HepG2 (cell line): ENCODE results near the gene SLC2A5. TPM values are rescaled to one million over a fixed set of nuclear protein-coding genes. Genes with fewer than 3 reads are reported as not detected.
"Not testable (repeated sequence)": the region's sequence is repeated elsewhere in the genome, so short reads cannot be mapped to it uniquely, and the experiment has no call there.

Experiments used
- ATAC-seq: fragments of 200-7000 bp; cut with Tn5 transposase; 3 replicates; pipeline ENCODE4 v1.9.1; 2020; ENCODE audit warnings: mild to moderate bottlenecking, moderate library complexity
- BruUV-seq: library from RNA; stranded (reverse); fragments of 400-500 nt; replicated peaks from 2 replicates; lab custom pipeline; 2021; lab: Mats Ljungman, UMichigan
- CTCF ChIA-PET: fragments of 300-600 bp; formaldehyde crosslinking; extraction: SDS; loops from one replicate; lab custom pipeline; 2021; ENCODE audit warnings: low total read pairs, inconsistent platforms, low intra/inter-chr PET ratio; lab: Yijun Ruan, JAX
- POLR2A ChIA-PET: fragments of 350-600 bp; sonication (Branson Sonifier 250); formaldehyde crosslinking; loops from one replicate; lab custom pipeline; 2020; ENCODE audit warnings: antibody characterized with exemption, inconsistent platforms; lab: Yijun Ruan, JAX
- DNase-seq: peaks from one replicate; pipeline ENCODE4 v3.0.0-alpha.2; 2015; ENCODE audit warnings: low spot score
- FAIRE-seq: peaks from 3 replicates; lab custom pipeline; 2011; peaks lifted over from hg19 to GRCh38; lab: Jason Lieb, UNC
- H2AFZ ChIP-seq: one replicate; pipeline ENCODE4 v1.6.1; 2011; ENCODE audit warnings: low read length, inconsistent platforms
- H3K27ac ChIP-seq: fragments of 300-600 bp; 3 replicates; pipeline ENCODE4 v1.8.0; 2011; ENCODE audit warnings: mixed run types, mild to moderate bottlenecking, mixed read lengths, low read length, inconsistent platforms; ENCODE audit not compliant: insufficient read depth; ENCODE audit errors: extremely low read length
- H3K27me3 ChIP-seq, 2 experiments: fragments of 200-600 bp in 1 of 2; 2 replicates in 1 of 2; 3 replicates in 1 of 2; pipeline versions ENCODE4 v1.6.0 to v1.8.0; 2011; ENCODE audit warnings: low read length in 2 of 2, mild to moderate bottlenecking in 2 of 2, moderate library complexity in 2 of 2, inconsistent platforms in 1 of 2; ENCODE audit not compliant: insufficient read depth in 2 of 2, control insufficient read depth in 1 of 2
- H3K36me3 ChIP-seq, 2 experiments: fragments of 200-600 bp in 1 of 2; replicated peaks in 1 of 2; 2 replicates in 1 of 2; 3 replicates in 1 of 2; pipeline versions ENCODE4 v1.5.1 to v1.8.0; 2011; ENCODE audit warnings: low read length in 2 of 2, inconsistent platforms in 1 of 2; ENCODE audit not compliant: insufficient read depth in 2 of 2, control insufficient read depth in 1 of 2
- H3K4me1 ChIP-seq: 2 replicates; pipeline ENCODE4 v1.5.1; 2012; ENCODE audit warnings: low read length, inconsistent platforms; ENCODE audit not compliant: insufficient read depth
- H3K4me2 ChIP-seq: 2 replicates; pipeline ENCODE4 v1.6.0; 2011; ENCODE audit warnings: low read depth, low read length, inconsistent platforms
- H3K4me3 ChIP-seq, 3 experiments: fragments of 200-600 bp in 1 of 3; sonication (generic), shearing (Covaris generic) in 1 of 3; replicated peaks in 1 of 3; 2 replicates each; pipeline ENCODE4 v1.5.1; 2011 to 2016; ENCODE audit warnings: low read length in 3 of 3, inconsistent platforms in 2 of 3, low read depth in 2 of 3, mild to moderate bottlenecking in 2 of 3, control low read depth in 1 of 3, mixed read lengths in 1 of 3; ENCODE audit not compliant: insufficient read depth in 1 of 3
- H3K79me2 ChIP-seq: one replicate; pipeline ENCODE4 v1.6.1; 2011; ENCODE audit warnings: low read length, inconsistent platforms; ENCODE audit not compliant: insufficient read depth
- H3K9ac ChIP-seq: 2 replicates; pipeline ENCODE4 v1.6.0; 2011; ENCODE audit warnings: mild to moderate bottlenecking, low read depth, low read length, inconsistent platforms; ENCODE audit not compliant: insufficient read depth
- H3K9me3 ChIP-seq: 2 replicates; pipeline ENCODE4 v1.5.1; 2012; ENCODE audit warnings: mild to moderate bottlenecking, low read length
- H4K20me1 ChIP-seq: 2 replicates; pipeline ENCODE4 v1.6.0; 2011; ENCODE audit warnings: inconsistent platforms, mild to moderate bottlenecking, low read length, moderate library complexity; ENCODE audit not compliant: insufficient read depth
- CREB1 ChIP-seq, 2 experiments: fragments of 450-650 bp in 1 of 2; IDR thresholded peaks; 2 replicates each; pipeline ENCODE4 v1.6.1; 2016 to 2017; ENCODE audit warnings: control low read depth in 1 of 2, mild to moderate bottlenecking in 1 of 2, missing compliant biosample characterization in 1 of 2, missing genetic modification characterization in 1 of 2
- FOSL2 ChIP-seq: sonication (generic); formaldehyde crosslinking; IDR thresholded peaks from 2 replicates; pipeline ENCODE4 v1.4.0; 2020; ENCODE audit warnings: missing genetic modification reagents
- FOXP1 ChIP-seq, 2 experiments: fragments of 450-650 bp in 1 of 2; IDR thresholded peaks; 2 replicates each; pipeline ENCODE4 v1.6.1; 2017 to 2018; ENCODE audit warnings: antibody characterized with exemption in 1 of 2
- GATAD2A ChIP-seq: IDR thresholded peaks from 2 replicates; pipeline ENCODE4 v1.6.1; 2016
- HNF4A ChIP-seq: sonication (generic); formaldehyde crosslinking; IDR thresholded peaks from 2 replicates; pipeline ENCODE4 v1.4.0; 2020; ENCODE audit warnings: missing genetic modification reagents
- KDM2A ChIP-seq: sonication (generic); formaldehyde crosslinking; IDR thresholded peaks from 2 replicates; pipeline ENCODE4 v1.4.0; 2020; ENCODE audit warnings: low read depth, missing genetic modification reagents, borderline replicate concordance
- MAFF ChIP-seq: IDR thresholded peaks from 2 replicates; pipeline ENCODE4 v1.6.1; 2011; ENCODE audit warnings: low read depth, low read length, improper control_type of control experiment
- MED1 ChIP-seq: sonication (generic); formaldehyde crosslinking; IDR thresholded peaks from 2 replicates; pipeline ENCODE4 v1.4.0; 2020; ENCODE audit warnings: missing genetic modification reagents
- MYC ChIP-seq: sonication (generic); formaldehyde crosslinking; IDR thresholded peaks from 2 replicates; pipeline ENCODE4 v1.9.0; 2021; ENCODE audit warnings: missing genetic modification reagents, borderline replicate concordance
- RARA ChIP-seq: IDR thresholded peaks from 2 replicates; pipeline ENCODE4 v1.6.1; 2016; ENCODE audit warnings: missing genetic modification reagents, missing compliant biosample characterization
- RXRA ChIP-seq: sonication (generic); formaldehyde crosslinking; IDR thresholded peaks from 2 replicates; pipeline ENCODE4 v1.5.1; 2020; ENCODE audit warnings: missing genetic modification reagents
- RXRB ChIP-seq: IDR thresholded peaks from 2 replicates; pipeline ENCODE4 v1.6.1; 2016; ENCODE audit warnings: borderline replicate concordance, missing genetic modification reagents, missing compliant biosample characterization
- SAP130 ChIP-seq: IDR thresholded peaks from 2 replicates; pipeline ENCODE4 v1.6.1; 2016; ENCODE audit warnings: low read depth
- SOX6 ChIP-seq, 2 experiments: fragments of 450-650 bp in 1 of 2; sonication (generic) in 1 of 2; formaldehyde crosslinking in 1 of 2; IDR thresholded peaks; 2 replicates each; pipeline versions ENCODE4 v1.4.0 to v1.6.1; 2017 to 2020; ENCODE audit warnings: antibody characterized with exemption in 1 of 2, mild to moderate bottlenecking in 1 of 2, missing genetic modification reagents in 1 of 2
- TBX2 ChIP-seq: sonication (generic); formaldehyde crosslinking; IDR thresholded peaks from 2 replicates; pipeline ENCODE4 v1.5.0; 2020; ENCODE audit warnings: missing genetic modification reagents, mild to moderate bottlenecking, borderline replicate concordance
- TCF7 ChIP-seq: sonication (generic); IDR thresholded peaks from 2 replicates; pipeline ENCODE4 v1.6.1; 2016; ENCODE audit warnings: antibody characterized with exemption, low read depth
- ZNF12 ChIP-seq: sonication (generic); formaldehyde crosslinking; IDR thresholded peaks from 2 replicates; pipeline ENCODE4 v1.5.0; 2020; ENCODE audit warnings: missing genetic modification reagents
- ZSCAN21 ChIP-seq: sonication (generic); formaldehyde crosslinking; IDR thresholded peaks from 2 replicates; pipeline ENCODE4 v1.8.0; 2022; ENCODE audit warnings: mild to moderate bottlenecking, missing genetic modification reagents, moderate library complexity, borderline replicate concordance
- WGBS: methylation state at CpG from one replicate; pipeline ENCODE4 v1.1.6; 2017; ENCODE audit warnings: low lambda C conversion rate; 5-methylcytosine and 5-hydroxymethylcytosine counted together
- in situ Hi-C: cut with HindIII; loops from 2 replicates; pipeline ENCODE4 v1.10.0; 2017; ENCODE audit warnings: low pct_unique_long_range_greater_than_20kb; ENCODE audit not compliant: extremely low pct_ligation_motif_present
- intact Hi-C: fragments of 100-400 bp; cut with micrococcal nuclease; formaldehyde crosslinking; loops from one replicate; pipeline ENCODE4 v1.10.0; 2022; ENCODE audit not compliant: unreplicated experiment
- polyA plus RNA-seq, 8 experiments: library from polyadenylated mRNA; depleted of rRNA in 3 of 8; stranded (reverse) in 7 of 8; unstranded in 1 of 8; fragments of >200 nt; fragmentation: Illumina TruSeq in 4 of 8; extraction: Trizol in 4 of 8; gene quantifications; 2 replicates each; pipeline versions ENCODE4 v1.2.1 to v1.2.3, GENCODE V29; 2011 to 2016; ENCODE audit warnings: low read depth in 4 of 8, missing spikeins in 1 of 8, mixed read lengths in 1 of 8; ENCODE audit not compliant: insufficient read depth in 1 of 8
- total RNA-seq, 5 experiments: library from RNA; depleted of rRNA; stranded (reverse); fragments of >200 nt; fragmentation: Illumina TruSeq; extraction: Trizol; gene quantifications; 2 replicates each; pipeline ENCODE4 v1.2.3, GENCODE V29; 2016; ENCODE audit warnings: low read depth in 1 of 5
- TF ChIP-seq, protein P1 (sequence below): IDR thresholded peaks from 2 replicates; pipeline ENCODE4 v1.4.0; 2020; ENCODE audit warnings: mild to moderate bottlenecking, missing genetic modification reagents
- TF ChIP-seq, protein P2 (sequence below): IDR thresholded peaks from 2 replicates; pipeline ENCODE4 v1.6.1; 2016

The SLC2A5 gene
- total and polyA plus RNA-seq, 2 of the 13 experiments (the other 11 are each of a cell fraction or from before 2014, with no cell fraction given), result 0.04 to 0.54 TPM

DNA sequence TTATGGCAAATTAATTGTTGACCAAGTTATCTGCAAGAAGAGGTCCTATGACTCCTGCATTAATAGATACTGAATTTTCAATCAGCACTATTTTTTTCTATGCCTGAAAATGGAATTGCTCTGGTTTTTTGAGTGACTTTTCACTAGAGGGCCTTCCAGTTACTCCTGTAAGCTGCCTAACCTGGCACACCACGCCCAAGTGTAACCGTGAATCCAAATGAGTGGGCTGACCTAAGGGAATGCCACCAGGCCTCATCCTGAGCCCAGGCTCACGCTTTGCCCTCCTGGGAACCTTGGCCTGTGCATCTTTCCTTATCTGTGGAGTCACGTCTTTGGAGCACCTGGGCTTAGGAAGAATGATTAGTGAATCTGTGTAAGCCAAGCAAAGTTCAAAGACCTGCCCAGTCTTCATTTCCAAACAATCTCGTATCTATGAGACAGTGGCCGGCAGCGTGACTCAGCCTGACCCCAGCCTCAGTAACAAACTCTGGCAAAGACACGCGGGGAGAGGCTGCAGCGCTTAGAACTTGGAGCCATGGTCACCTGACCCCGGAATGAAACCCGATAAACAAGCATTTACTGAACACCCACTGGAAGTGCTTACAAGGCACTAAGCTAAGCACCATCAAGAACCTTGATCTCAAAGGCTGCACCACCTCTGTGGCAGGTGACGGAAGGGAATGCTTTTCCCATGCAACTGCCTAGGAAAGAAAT lies 75.3 kb downstream of the SLC2A5 start:
- DNase-seq; BruUV-seq; in situ Hi-C loops; H3K9ac ChIP-seq; H3K27me3 ChIP-seq; intact Hi-C loops; CTCF ChIA-PET; H4K20me1 ChIP-seq; H3K79me2 ChIP-seq; TF ChIP-seq FOXP1, SOX6, CREB1 (IDR thresholded peaks at IDR 0.05): not testable (repeated sequence)
- Histone ChIP-seq H3K27ac (peak overlapping the region; percentile 46), H3K4me3 (peak overlapping the region in 1 of 3 experiments; percentile 16; a peak in 1 of 6 replicates)
- ATAC-seq, result peak; percentile 80
- peak; percentile 54 for FAIRE-seq
- peak; percentile 39; the same call in 1 of the 2 replicates for TF ChIP-seq RXRB (CRISPR knock-in tag)
- TF ChIP-seq, protein P1, sequence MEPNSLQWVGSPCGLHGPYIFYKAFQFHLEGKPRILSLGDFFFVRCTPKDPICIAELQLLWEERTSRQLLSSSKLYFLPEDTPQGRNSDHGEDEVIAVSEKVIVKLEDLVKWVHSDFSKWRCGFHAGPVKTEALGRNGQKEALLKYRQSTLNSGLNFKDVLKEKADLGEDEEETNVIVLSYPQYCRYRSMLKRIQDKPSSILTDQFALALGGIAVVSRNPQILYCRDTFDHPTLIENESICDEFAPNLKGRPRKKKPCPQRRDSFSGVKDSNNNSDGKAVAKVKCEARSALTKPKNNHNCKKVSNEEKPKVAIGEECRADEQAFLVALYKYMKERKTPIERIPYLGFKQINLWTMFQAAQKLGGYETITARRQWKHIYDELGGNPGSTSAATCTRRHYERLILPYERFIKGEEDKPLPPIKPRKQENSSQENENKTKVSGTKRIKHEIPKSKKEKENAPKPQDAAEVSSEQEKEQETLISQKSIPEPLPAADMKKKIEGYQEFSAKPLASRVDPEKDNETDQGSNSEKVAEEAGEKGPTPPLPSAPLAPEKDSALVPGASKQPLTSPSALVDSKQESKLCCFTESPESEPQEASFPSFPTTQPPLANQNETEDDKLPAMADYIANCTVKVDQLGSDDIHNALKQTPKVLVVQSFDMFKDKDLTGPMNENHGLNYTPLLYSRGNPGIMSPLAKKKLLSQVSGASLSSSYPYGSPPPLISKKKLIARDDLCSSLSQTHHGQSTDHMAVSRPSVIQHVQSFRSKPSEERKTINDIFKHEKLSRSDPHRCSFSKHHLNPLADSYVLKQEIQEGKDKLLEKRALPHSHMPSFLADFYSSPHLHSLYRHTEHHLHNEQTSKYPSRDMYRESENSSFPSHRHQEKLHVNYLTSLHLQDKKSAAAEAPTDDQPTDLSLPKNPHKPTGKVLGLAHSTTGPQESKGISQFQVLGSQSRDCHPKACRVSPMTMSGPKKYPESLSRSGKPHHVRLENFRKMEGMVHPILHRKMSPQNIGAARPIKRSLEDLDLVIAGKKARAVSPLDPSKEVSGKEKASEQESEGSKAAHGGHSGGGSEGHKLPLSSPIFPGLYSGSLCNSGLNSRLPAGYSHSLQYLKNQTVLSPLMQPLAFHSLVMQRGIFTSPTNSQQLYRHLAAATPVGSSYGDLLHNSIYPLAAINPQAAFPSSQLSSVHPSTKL, result peak; percentile 65
- TF ChIP-seq HNF4A, result peak; percentile 33
- TF ChIP-seq, protein P2, sequence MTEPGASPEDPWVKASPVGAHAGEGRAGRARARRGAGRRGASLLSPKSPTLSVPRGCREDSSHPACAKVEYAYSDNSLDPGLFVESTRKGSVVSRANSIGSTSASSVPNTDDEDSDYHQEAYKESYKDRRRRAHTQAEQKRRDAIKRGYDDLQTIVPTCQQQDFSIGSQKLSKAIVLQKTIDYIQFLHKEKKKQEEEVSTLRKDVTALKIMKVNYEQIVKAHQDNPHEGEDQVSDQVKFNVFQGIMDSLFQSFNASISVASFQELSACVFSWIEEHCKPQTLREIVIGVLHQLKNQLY (CRISPR knock-in tag), result 0 out of 2 replicates have a peak, but pooled peaks have one; percentile 35
- 0 out of 2 replicates have a peak, but pooled peaks have one; percentile 44 for TF ChIP-seq ZSCAN21
- TF ChIP-seq FOXP1 (CRISPR knock-in tag; IDR thresholded peaks at IDR 0.05), result peak; percentile 61; the same call in 1 of the 2 replicates
- TF ChIP-seq RXRA (CRISPR knock-in tag), result peak; percentile 15; the same call in 1 of the 2 replicates
- peak; percentile 36; the same call in 1 of the 2 replicates for TF ChIP-seq MED1 (CRISPR knock-in tag)
- 0 out of 2 replicates have a peak, but pooled peaks have one; percentile 73 for TF ChIP-seq ZNF12 (CRISPR knock-in tag)
- 0 out of 2 replicates have a peak, but pooled peaks have one; percentile 25 for TF ChIP-seq KDM2A (CRISPR knock-in tag)
- TF ChIP-seq RARA (CRISPR knock-in tag), result peak; percentile 43; the same call in 1 of the 2 replicates
- TF ChIP-seq MAFF, result 0 out of 2 replicates have a peak, but pooled peaks have one; percentile 22
- TF ChIP-seq FOSL2 (CRISPR knock-in tag), result peak; percentile 76
- peak; percentile 30; the same call in 1 of the 2 replicates for TF ChIP-seq SAP130 (CRISPR knock-in tag)
- TF ChIP-seq TCF7, result peak; percentile 38; the same call in 1 of the 2 replicates
- peak; percentile 25; the same call in 1 of the 2 replicates for TF ChIP-seq SOX6 (CRISPR knock-in tag; IDR thresholded peaks at IDR 0.05)
- peak; percentile 16; the same call in 1 of the 2 replicates for TF ChIP-seq TBX2
- TF ChIP-seq CREB1 (CRISPR knock-in tag; IDR thresholded peaks at IDR 0.05), result 0 out of 2 replicates have a peak, but pooled peaks have one; percentile 26
- peak; percentile 61 for TF ChIP-seq GATAD2A (CRISPR knock-in tag)
- peak; percentile 42; the same call in 1 of the 2 replicates for TF ChIP-seq MYC (CRISPR knock-in tag)
- TF ChIP-seq, all 625 proteins: peak for 20; not testable (repeated sequence) for 605
- Histone ChIP-seq H3K4me2 (peak overlapping the region; percentile 67), H3K4me1 (peaks cover 47% of the 10 kb centered on the region)
- H3K9me3 ChIP-seq, H3K36me3 ChIP-seq, H2AFZ ChIP-seq, POLR2A ChIA-PET: not testable (repeated sequence)
- 0% methylated on average over 7 of the region's 13 CpGs for WGBS
